Endothelial cell of umbilical vein (primary cell): Measurements from ENCODE around the gene AMH.

ENCODE experiments used
- JUN ChIP-seq: IDR thresholded peaks from 2 replicates; pipeline ENCODE4 v1.6.1; 2011; ENCODE audit warnings: borderline replicate concordance, low read depth; ENCODE audit not compliant: insufficient read length, insufficient read depth
- POLR2A ChIP-seq: IDR thresholded peaks from 2 replicates; pipeline ENCODE4 v1.6.1; 2012; ENCODE audit warnings: low read depth, mild to moderate bottlenecking, control low read depth, low read length

- TF ChIP-seq POLR2A = peak; percentile 9
- no peak for TF ChIP-seq JUN
Measured at GRCh38 chr19:2270157-2270422, 21.0 kb downstream of the AMH start.
